OCI-LY7 (cell line): Measurements from ENCODE around the gene CCT8L2.
"Not testable (repeated sequence)": the region's sequence is repeated elsewhere in the genome, so short reads cannot be mapped to it uniquely, and the experiment has no call there.

Experiments used
- CTCF ChIP-seq: fragments of 200-600 bp; sonication (generic); conservative IDR thresholded peaks from 2 replicates; pipeline ENCODE4 v1.5.1; 2014; ENCODE audit warnings: mild to moderate bottlenecking, antibody characterized with exemption, low read length, moderate library complexity, mixed read lengths
- EZH2phosphoT487 ChIP-seq: fragments of 200-600 bp; sonication (generic); IDR thresholded peaks from 2 replicates; pipeline ENCODE4 v1.6.1; 2018; ENCODE audit warnings: low read depth, borderline replicate concordance, mild to moderate bottlenecking, mixed run types, antibody characterized with exemption, low read length, moderate library complexity, mixed read lengths

DNA sequence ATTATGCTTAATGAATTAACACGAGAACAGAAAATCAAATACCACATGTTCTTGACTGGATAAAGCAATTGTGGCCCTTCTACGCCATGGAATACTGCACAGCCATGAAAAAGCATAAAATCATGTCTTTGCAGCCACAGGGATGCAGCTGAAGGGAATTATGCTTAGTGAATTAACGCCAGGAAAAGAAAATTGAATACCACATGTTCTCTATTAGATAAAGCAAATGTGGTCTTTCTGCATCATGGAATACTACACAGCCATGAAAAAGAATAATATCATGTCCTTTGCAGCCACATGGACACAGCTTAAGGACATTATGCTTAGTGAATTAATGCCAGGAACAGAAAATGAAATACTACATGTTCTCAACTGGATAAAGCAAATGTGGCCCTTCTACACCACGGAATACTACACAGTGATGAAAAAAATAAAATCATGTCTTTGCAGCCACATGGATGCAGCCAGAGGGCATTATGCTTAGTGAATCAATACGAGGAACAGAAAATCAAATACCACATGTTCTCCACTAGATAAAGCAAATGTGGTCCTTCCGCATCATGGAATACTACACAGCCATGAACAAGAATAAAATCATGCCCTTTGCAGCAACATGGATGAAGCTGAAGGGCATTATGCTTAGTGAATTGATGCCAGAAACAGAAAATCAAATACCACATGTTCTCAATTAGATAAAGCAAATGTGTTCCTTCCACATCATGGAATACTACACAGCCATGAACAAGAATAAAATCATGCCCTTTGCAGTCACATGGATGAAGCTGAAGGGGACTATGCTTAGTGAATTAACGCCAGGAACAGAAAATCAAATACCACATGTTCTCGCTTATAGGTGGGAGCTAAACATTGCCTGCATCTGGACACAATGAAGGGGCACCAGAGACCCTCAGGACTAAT, 37.3 kb downstream of the CCT8L2 start:
- not testable (repeated sequence) for TF ChIP-seq CTCF, EZH2phosphoT487
